Activated CD4-positive, alpha-beta memory T cell treated with anti-CD3 and anti-CD28 coated beads for 36 hours (primary cell): ENCODE results near the gene TDO2. TPM values are rescaled to one million over a fixed set of nuclear protein-coding genes. Genes with fewer than 3 reads are reported as not detected.
"Not testable (repeated sequence)": the region's sequence is repeated elsewhere in the genome, so short reads cannot be mapped to it uniquely, and the experiment has no call there.

Experiments
- CTCF ChIA-PET: fragments of 350-600 bp; sonication (Branson Sonifier 250); formaldehyde crosslinking; loops from one replicate; lab custom pipeline; 2021; ENCODE audit warnings: antibody characterized with exemption, inconsistent platforms; lab: Charles Lee
- POLR2A ChIA-PET: fragments of 350-600 bp; sonication (Branson Sonifier 250); formaldehyde crosslinking; loops from one replicate; lab custom pipeline; 2021; ENCODE audit warnings: antibody characterized with exemption; lab: Charles Lee
- DNase-seq: peaks from one replicate; pipeline ENCODE4 v3.0.0-alpha.2; 2020
- H3K27ac Mint-ChIP-seq: one replicate; pipeline ENCODE4 v1.8.0; 2021; ENCODE audit warnings: mixed read lengths
- H3K27me3 Mint-ChIP-seq: one replicate; pipeline ENCODE4 v1.8.0; 2021; ENCODE audit warnings: mixed read lengths
- H3K36me3 Mint-ChIP-seq: one replicate; pipeline ENCODE4 v1.8.0; 2021; ENCODE audit warnings: mixed read lengths
- H3K4me1 Mint-ChIP-seq: one replicate; pipeline ENCODE4 v1.8.0; 2021; ENCODE audit warnings: low read depth, mixed read lengths
- H3K4me3 Mint-ChIP-seq: one replicate; pipeline ENCODE4 v1.8.0; 2021; ENCODE audit warnings: mild to moderate bottlenecking, mixed read lengths
- H3K9me3 Mint-ChIP-seq: one replicate; pipeline ENCODE4 v1.8.0; 2021; ENCODE audit warnings: mixed read lengths
- intact Hi-C: fragments of 100-400 bp; cut with micrococcal nuclease; formaldehyde crosslinking; loops from one replicate; pipeline ENCODE4 v1.15.1; 2023
- total RNA-seq, 2 experiments: library from RNA; stranded (reverse); gene quantifications; one replicate each; pipeline ENCODE4 v1.2.3, GENCODE V29; 2021

The TDO2 gene
- total RNA-seq, 2 experiments from 2014 or later = not detected

- Mint-ChIP-seq H3K4me1 (no peaks in the 10 kb centered on the region), H3K4me3 (no peak overlapping the region), H3K27ac (no peak overlapping the region), H3K9me3 (no peaks in the 10 kb centered on the region), H3K36me3 (no peaks in the 10 kb centered on the region), H3K27me3 (peaks cover 4% of the 10 kb centered on the region)
- ChIA-PET CTCF (no interaction called here), POLR2A (no interaction called here)
- no peak for DNase-seq
- intact Hi-C loops = no loop called here
These were observed 8.4 kb downstream of the TDO2 start for GRCh38 chr4:155911905-155912304.

DNA sequence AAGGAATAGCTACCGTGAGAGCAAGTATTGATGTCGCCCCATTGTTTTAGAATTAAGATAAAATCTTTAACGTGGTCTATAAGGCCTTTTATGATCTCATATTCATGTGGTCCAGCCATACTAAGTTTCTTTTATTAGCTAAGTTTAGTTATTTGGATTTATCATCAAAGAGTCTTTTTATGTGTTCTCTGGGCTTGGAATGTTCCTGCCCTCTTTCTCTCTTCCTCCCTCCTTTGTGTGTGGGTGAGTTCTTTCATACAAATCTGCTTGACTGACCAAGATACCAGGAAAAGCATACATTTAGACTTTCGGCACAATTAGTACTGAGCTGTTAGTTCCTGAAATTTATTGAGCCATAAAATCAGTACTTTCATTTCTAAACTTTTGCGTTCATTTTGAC is 11.3 kb downstream of the TDO2 start:
- peaks cover 2% of the 10 kb centered on the region for H3K27me3 Mint-ChIP-seq
- H3K27ac Mint-ChIP-seq = no peak overlapping the region
- no peak overlapping the region for H3K4me3 Mint-ChIP-seq
- H3K36me3 Mint-ChIP-seq = no peaks in the 10 kb centered on the region
- CTCF ChIA-PET = no interaction called here
- H3K9me3 Mint-ChIP-seq = no peaks in the 10 kb centered on the region
- no peaks in the 10 kb centered on the region for H3K4me1 Mint-ChIP-seq
- POLR2A ChIA-PET = no interaction called here
- no peak for DNase-seq
- intact Hi-C loops = no loop called here

DNA sequence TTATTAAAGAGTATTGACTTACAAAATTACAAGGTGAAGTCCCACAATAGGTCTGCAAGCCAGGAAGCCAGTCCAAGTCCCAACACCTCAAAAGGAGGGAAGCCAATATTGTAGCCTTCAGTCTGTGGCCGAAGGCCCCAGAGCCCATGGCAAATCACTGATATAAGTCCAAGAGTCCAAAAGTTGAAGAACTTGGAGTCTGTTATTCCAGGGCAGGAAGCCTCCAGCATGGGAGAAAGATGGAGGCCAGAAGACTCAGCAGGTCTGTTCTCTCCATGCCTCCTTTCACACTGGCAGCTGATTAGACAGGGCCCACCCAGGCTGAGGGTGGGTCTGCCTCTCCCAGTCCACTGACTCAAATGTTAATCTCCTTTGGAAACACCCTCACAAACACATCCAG is 18.1 kb downstream of the TDO2 start:
- no peak for DNase-seq
- H3K36me3 Mint-ChIP-seq = peaks cover 21% of the 10 kb centered on the region
- H3K27me3 Mint-ChIP-seq = no peaks in the 10 kb centered on the region
- POLR2A ChIA-PET = no interaction called here
- H3K9me3 Mint-ChIP-seq = peaks cover 3% of the 10 kb centered on the region
- intact Hi-C loops = no loop called here
- CTCF ChIA-PET = no interaction called here
- H3K27ac Mint-ChIP-seq = no peak overlapping the region
- no peak overlapping the region for H3K4me3 Mint-ChIP-seq
- no peaks in the 10 kb centered on the region for H3K4me1 Mint-ChIP-seq

DNA sequence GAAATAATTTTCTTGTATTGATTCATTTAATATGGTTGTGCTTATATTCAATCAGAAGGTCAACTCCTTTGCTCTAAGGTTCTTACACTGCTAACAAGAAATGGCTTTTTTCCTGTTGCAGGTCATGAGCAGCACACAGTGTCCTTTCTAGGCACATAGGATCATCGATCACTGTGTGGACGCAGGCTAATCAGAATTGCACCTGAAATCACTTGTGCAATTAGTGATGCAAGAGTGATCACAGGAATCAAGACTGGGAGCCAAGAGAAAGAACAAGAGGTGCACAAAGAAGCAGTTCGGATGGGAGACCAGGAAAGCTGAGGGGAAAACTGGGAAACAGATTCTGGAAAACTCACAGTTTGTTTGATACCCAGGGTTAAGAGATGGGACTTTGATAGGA is 21.1 kb downstream of the TDO2 start:
- no peak overlapping the region for H3K4me3 Mint-ChIP-seq
- no peaks in the 10 kb centered on the region for H3K4me1 Mint-ChIP-seq
- no peaks in the 10 kb centered on the region for H3K27me3 Mint-ChIP-seq
- no peak overlapping the region for H3K27ac Mint-ChIP-seq
- intact Hi-C loops = no loop called here
- ChIA-PET POLR2A (no interaction called here), CTCF (no interaction called here)
- no peak for DNase-seq
- H3K36me3 Mint-ChIP-seq = peaks cover 33% of the 10 kb centered on the region
- H3K9me3 Mint-ChIP-seq = peaks cover 3% of the 10 kb centered on the region

DNA sequence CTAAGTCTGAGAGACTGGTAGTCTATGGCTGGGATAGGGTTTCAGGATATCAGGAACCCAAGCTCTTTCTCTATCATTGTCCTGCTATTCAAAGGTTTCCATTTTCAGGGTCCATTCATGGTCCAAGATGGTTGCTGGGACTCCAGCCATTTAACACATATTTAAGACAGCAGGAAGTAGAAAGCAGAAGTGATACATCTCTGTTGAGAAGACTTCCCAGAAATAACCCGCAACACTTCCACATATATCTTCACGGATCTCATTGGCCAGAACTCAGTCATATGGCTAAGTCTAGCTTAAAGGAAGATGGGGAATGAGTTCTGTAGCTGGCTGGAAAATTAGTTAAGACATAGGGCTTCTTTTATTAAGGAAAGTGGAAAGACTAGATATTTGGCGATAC is 26.3 kb downstream of the TDO2 start:
- H3K4me1 Mint-ChIP-seq = no peaks in the 10 kb centered on the region
- no peak overlapping the region for H3K4me3 Mint-ChIP-seq
- CTCF ChIA-PET = no interaction called here
- peaks cover 40% of the 10 kb centered on the region for H3K36me3 Mint-ChIP-seq
- no peak for DNase-seq
- intact Hi-C loops = no loop called here
- H3K27me3 Mint-ChIP-seq = no peaks in the 10 kb centered on the region
- POLR2A ChIA-PET = no interaction called here
- H3K9me3 Mint-ChIP-seq = no peaks in the 10 kb centered on the region
- no peak overlapping the region for H3K27ac Mint-ChIP-seq

GRCh38 chr4:155930330-155930729 is 26.8 kb downstream of the TDO2 start:
- CTCF ChIA-PET = no interaction called here
- no peak overlapping the region for H3K4me3 Mint-ChIP-seq
- peaks cover 43% of the 10 kb centered on the region for H3K36me3 Mint-ChIP-seq
- H3K4me1 Mint-ChIP-seq = no peaks in the 10 kb centered on the region
- POLR2A ChIA-PET = no interaction called here
- H3K27ac Mint-ChIP-seq = no peak overlapping the region
- H3K9me3 Mint-ChIP-seq = no peaks in the 10 kb centered on the region
- H3K27me3 Mint-ChIP-seq = no peaks in the 10 kb centered on the region
- no peak for DNase-seq
- intact Hi-C loops = no loop called here

GRCh38 chr4:155931634-155932033 is 28.1 kb downstream of the TDO2 start:
- CTCF ChIA-PET = no interaction called here
- Mint-ChIP-seq H3K27me3 (no peaks in the 10 kb centered on the region), H3K9me3 (no peaks in the 10 kb centered on the region), H3K4me1 (no peaks in the 10 kb centered on the region), H3K36me3 (peaks cover 40% of the 10 kb centered on the region), H3K27ac (no peak overlapping the region), H3K4me3 (no peak overlapping the region)
- intact Hi-C loops = no loop called here
- no peak for DNase-seq
- POLR2A ChIA-PET = no interaction called here

GRCh38 chr4:155934634-155935033 is 31.1 kb downstream of the TDO2 start:
- CTCF ChIA-PET = interaction anchor here (0.6 kb wide), 1 partner anchor 19 kb away, joined by 3 read pairs; the partner anchor contains the start of gene CTSO
- intact Hi-C loops, H3K9me3 Mint-ChIP-seq, H3K27me3 Mint-ChIP-seq, H3K27ac Mint-ChIP-seq, H3K4me1 Mint-ChIP-seq, H3K4me3 Mint-ChIP-seq, POLR2A ChIA-PET, DNase-seq: not testable (repeated sequence)
- H3K36me3 Mint-ChIP-seq = peaks cover 35% of the 10 kb centered on the region

- no peaks in the 10 kb centered on the region for H3K4me1 Mint-ChIP-seq
- peaks cover 29% of the 10 kb centered on the region for H3K36me3 Mint-ChIP-seq
- no peaks in the 10 kb centered on the region for H3K9me3 Mint-ChIP-seq
- H3K4me3 Mint-ChIP-seq = no peak overlapping the region
- ChIA-PET POLR2A (no interaction called here), CTCF (no interaction called here)
- intact Hi-C loops = no loop called here
- no peak for DNase-seq
- H3K27ac Mint-ChIP-seq = no peak overlapping the region
- H3K27me3 Mint-ChIP-seq = no peaks in the 10 kb centered on the region
These were observed 32.0 kb downstream of the TDO2 start for GRCh38 chr4:155935389-155935986.

GRCh38 chr4:155941085-155941790 is 37.7 kb downstream of the TDO2 start:
- H3K36me3 Mint-ChIP-seq = peaks cover 17% of the 10 kb centered on the region
- ChIA-PET POLR2A (no interaction called here), CTCF (interaction anchor here (0.9 kb wide), 1 partner anchor 12 kb away, joined by 3 read pairs; the partner anchor contains the start of gene CTSO)
- intact Hi-C loops = no loop called here
- no peak for DNase-seq
- no peaks in the 10 kb centered on the region for H3K4me1 Mint-ChIP-seq
- no peaks in the 10 kb centered on the region for H3K9me3 Mint-ChIP-seq
- no peak overlapping the region for H3K4me3 Mint-ChIP-seq
- no peak overlapping the region for H3K27ac Mint-ChIP-seq
- H3K27me3 Mint-ChIP-seq = no peaks in the 10 kb centered on the region

DNA sequence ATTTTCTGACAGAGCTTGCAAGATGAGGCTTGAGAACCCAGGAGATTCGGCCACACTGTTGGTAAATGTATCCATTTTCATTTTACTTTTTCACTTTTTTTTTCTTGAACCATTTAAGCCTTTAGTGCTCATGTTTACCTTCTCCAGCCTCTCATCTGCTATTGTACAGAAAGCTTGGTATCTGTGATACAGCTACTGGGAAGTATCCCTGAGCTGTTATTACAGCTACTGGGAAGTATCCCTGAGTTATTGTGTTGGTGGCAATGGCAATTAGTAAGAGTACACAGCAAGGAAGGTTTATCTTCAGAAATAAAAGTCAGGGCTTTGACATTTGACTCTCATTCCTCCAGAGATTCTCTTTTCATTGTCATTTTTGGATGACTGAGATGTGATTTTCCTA is 38.3 kb downstream of the TDO2 start:
- POLR2A ChIA-PET = no interaction called here
- DNase-seq = no peak
- Mint-ChIP-seq H3K27ac (no peak overlapping the region), H3K4me1 (no peaks in the 10 kb centered on the region), H3K27me3 (no peaks in the 10 kb centered on the region), H3K4me3 (no peak overlapping the region), H3K9me3 (no peaks in the 10 kb centered on the region), H3K36me3 (peaks cover 17% of the 10 kb centered on the region)
- CTCF ChIA-PET = interaction anchor here (0.9 kb wide), 1 partner anchor 11 kb away, joined by 3 read pairs; the partner anchor contains the start of gene CTSO
- intact Hi-C loops = no loop called here

GRCh38 chr4:155943605-155944291 is 40.3 kb downstream of the TDO2 start:
- Mint-ChIP-seq H3K4me1 (no peaks in the 10 kb centered on the region), H3K9me3 (no peaks in the 10 kb centered on the region), H3K4me3 (no peak overlapping the region), H3K27ac (no peak overlapping the region), H3K27me3 (no peaks in the 10 kb centered on the region), H3K36me3 (peaks cover 10% of the 10 kb centered on the region)
- CTCF ChIA-PET = interaction anchor here (1.8 kb wide), 1 partner anchor 10 kb away, joined by 9 read pairs; the partner anchor contains the start of gene CTSO
- intact Hi-C loops = no loop called here
- no peak for DNase-seq
- POLR2A ChIA-PET = no interaction called here
